Body of pancreas (tissue), 4 donors: ENCODE measurements around the gene CDK5RAP2.

Experiments
- CTCF ChIP-seq, 7 experiments: fragments of 450-650 bp in 4 of 7; fragments of 200-600 bp in 3 of 7; sonication (generic) in 3 of 7; IDR thresholded peaks; one replicate each; pipeline ENCODE4 v1.5.1; 2016 to 2019; ENCODE audit warnings: antibody characterized with exemption in 7 of 7
- POLR2A ChIP-seq, 3 donors: fragments of 450-650 bp; IDR thresholded peaks; one replicate each; pipeline ENCODE4 v1.6.1; 2016; ENCODE audit warnings: antibody characterized with exemption in 3 of 3, mild to moderate bottlenecking in 2 of 3

GRCh38 chr9:120532475-120532874, 47.5 kb downstream of the CDK5RAP2 start:
- TF ChIP-seq CTCF (IDR thresholded peaks at IDR 0.05) (no peak), POLR2A (IDR thresholded peaks at IDR 0.05) (no peak)
